H1 (cell line): Measurements from ENCODE around the gene RAMACL.

Experiments
- JUN ChIP-seq: IDR thresholded peaks from 2 replicates; pipeline ENCODE4 v1.6.1; 2011; ENCODE audit warnings: low read depth, mild to moderate bottlenecking, improper control_type of control experiment, low read length
- RAD21 ChIP-seq, 2 experiments: IDR thresholded peaks in 1 of 2; conservative IDR thresholded peaks in 1 of 2; 2 replicates each; pipeline ENCODE4 v1.6.1; 2011; ENCODE audit warnings: low read depth in 2 of 2, low read length in 2 of 2, improper control_type of control experiment in 1 of 2, inconsistent platforms in 1 of 2, mild to moderate bottlenecking in 1 of 2, moderate library complexity in 1 of 2
- SRF ChIP-seq: IDR thresholded peaks from 2 replicates; pipeline ENCODE4 v1.6.1; 2011; ENCODE audit warnings: mild to moderate bottlenecking, low read depth, low read length, moderate library complexity
- TF ChIP-seq, protein P1 (sequence below): IDR thresholded peaks from 2 replicates; pipeline ENCODE4 v1.6.1; 2012; ENCODE audit warnings: inconsistent platforms

DNA sequence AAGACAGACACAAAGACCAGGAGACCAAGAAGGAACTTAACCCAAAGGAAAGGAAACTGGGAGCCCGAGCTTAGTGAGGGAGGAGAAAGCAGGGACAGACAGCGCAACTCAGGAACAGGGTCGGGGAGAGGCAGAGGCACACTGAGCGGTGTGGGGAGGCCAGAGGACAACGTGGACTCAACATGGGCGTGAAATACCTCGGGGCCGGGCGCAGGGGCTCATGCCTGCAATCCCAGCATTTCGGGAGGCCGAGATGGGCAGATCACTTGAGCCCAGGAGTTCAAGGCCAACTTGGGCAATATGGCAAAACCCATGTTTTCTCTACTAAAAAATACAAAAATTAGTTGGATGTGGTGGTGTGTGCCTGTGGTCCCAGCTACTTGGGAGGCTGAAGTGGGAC, 46.3 kb upstream of the RAMACL start:
- TF ChIP-seq RAD21 (IDR thresholded peaks at IDR 0.05 in 1 of 2, conservative IDR thresholded peaks at IDR 0.05 in 1 of 2; ENCODE audit: low read depth in 2 of 2, low read length in 2 of 2), result no peak
- TF ChIP-seq, protein P1, sequence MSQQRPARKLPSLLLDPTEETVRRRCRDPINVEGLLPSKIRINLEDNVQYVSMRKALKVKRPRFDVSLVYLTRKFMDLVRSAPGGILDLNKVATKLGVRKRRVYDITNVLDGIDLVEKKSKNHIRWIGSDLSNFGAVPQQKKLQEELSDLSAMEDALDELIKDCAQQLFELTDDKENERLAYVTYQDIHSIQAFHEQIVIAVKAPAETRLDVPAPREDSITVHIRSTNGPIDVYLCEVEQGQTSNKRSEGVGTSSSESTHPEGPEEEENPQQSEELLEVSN, result no peak
- no peak for TF ChIP-seq SRF
- TF ChIP-seq JUN, result no peak
